NOMO-1 treated with DMSO at 0.1 percent for 48 hours (cell line): ENCODE results near the gene TRERF1.

Experiments used
- DNase-seq: peaks from one replicate; lab custom pipeline; 2025; ENCODE audit not compliant: unreplicated experiment; lab: John Stamatoyannopoulos, UW

TRERF1 gene

GRCh38 chr6:42315259-42315990 lies 136.3 kb downstream of the TRERF1 start:
- DNase-seq, result no peak

GRCh38 chr6:42314571-42315258 lies 137.0 kb downstream of the TRERF1 start:
- DNase-seq, result no peak

DNA sequence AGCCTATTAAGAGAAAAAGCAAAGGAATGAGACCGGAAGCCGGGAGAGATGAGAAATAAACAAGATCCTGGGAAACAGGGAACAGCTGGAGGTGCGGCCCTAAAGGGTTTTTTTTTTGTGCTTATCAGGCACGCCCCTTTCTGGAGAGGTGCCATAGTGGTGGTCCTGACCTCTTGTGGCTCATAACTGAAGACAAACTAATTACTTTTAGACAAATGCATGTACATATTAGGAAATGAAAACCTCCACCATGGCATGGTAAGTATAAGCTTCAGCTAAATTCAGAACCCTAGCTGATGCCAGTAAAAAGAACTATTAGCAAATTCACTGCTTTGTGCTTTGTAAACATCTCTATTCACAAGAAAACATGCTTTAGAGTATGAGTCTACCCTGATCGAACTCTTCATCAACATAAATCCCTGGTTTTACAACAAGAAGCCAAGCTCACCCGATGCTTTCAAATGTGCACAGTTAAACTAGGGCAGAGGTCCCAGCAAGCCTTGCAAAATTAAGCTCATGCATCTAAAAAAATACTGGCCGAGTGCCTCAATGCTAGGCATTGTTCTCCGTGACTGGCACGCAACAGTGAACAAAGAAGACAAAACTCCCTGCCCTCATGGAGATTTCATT lies 137.7 kb downstream of the TRERF1 start:
- DNase-seq, result no peak

GRCh38 chr6:42313038-42313437 lies 138.7 kb downstream of the TRERF1 start:
- DNase-seq, result no peak

DNA sequence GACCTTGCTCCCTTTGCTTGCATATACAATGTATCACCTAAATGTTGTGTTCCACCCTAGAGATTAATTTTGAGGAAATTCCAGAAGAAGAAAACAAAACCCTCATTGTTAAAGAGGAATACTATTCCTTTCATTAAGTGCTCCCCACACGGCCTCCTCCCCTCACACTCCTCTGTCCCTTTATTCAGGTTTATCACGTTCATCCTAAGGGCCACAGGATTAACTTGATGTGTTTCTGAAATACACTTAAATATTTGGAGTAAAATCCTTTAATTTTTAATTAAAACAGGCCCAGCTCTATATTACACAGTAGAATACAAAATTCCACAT lies 144.6 kb downstream of the TRERF1 start:
- DNase-seq, result no peak

- no peak for DNase-seq
Observed at GRCh38 chr6:42306439-42307140, 145.1 kb downstream of the TRERF1 start.

GRCh38 chr6:42304053-42304712 lies 147.5 kb downstream of the TRERF1 start:
- no peak for DNase-seq

DNA sequence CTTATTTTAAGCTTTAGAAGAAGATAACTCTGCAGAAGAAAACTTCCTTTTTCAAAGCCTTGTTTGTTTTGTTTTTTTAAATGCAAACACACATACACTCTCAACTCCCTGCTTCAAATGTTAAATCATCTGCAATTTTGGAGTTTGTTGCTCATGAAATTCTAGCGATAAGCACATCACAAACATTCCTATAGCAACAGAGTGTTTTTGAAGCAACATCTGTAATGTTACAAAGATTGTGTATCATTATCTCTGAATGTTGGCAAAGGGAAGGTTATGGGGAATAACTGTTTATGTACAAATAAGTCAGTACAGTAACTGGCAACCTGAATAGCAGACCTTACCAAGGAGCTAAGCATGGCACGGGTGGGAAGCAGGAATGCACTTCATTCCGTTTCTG lies 149.3 kb downstream of the TRERF1 start:
- no peak for DNase-seq

DNA sequence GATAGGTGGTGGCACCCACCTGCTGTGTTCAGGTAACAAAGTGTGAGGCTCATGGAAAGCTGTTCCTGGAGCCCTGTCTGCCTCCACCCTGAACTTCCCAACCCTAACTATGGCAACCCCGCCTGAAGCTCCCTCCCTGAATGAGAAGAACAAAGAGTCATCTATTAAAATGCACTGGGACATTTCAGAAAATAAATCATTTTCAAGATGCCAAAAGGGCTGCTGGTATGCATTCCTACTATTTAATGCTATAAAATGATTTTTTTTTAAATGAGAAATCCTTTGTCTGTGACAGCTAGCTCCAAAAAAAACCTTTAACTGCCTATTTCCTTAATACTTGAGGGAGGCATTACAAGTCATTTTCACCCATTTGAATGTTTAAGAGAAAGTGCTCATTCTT lies 149.7 kb downstream of the TRERF1 start:
- no peak for DNase-seq

DNA sequence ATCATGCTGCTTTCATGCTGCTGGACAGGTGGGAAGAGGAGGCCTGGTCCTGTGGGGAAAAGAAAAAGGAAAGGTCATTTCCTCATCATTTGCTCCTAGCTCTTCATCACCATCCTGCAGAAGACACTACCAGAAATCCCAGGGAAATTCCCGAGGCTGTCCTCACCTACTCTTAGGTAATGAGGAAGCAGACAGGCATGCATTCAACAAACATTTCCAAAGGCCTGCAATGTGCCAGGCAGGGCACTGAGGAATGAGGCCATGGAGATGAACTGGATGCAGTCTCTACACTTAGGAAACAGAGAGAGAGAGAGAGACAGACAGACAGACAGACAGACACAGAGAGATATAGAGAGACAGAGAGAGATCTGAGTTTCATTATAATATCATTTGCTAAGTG lies 151.0 kb downstream of the TRERF1 start:
- no peak for DNase-seq

DNA sequence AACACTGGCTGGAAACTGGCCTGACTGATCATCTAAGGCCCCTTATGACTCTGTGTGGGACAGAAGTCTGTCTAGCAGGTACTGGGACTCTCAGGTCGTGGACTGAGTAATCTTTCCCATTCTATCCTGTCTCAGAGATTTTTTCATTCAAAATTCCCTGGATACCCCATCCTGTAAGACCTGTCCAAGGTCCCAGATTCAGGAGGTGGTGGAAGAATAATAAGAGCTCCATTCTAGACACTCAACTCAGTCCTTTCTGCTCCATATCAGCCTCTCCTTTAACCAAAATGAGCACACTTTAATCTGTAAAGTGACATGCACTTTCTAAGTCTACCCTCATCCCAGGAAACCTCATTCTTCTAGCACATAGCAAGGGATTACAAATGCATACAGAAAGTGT lies 151.5 kb downstream of the TRERF1 start:
- DNase-seq, result no peak

DNA sequence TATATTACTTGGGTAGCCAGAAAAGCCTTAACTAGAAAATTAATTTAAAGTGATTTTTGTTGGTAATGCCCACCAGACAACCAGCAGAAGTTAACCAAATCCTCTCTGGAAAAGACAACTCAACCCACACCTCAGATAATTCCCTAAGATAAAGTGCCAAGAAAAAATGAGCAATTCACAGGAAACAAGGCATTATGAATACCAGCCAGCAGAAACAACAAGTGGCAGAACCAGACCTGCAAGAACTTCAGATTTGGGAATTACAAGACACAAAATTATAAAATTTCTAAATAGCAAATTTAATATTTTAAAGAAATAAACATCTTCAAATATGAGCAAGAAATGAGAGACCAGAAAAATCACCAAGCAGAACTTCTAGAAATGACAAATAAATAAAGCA lies 154.1 kb downstream of the TRERF1 start:
- no peak for DNase-seq

- no peak for DNase-seq
Observed at GRCh38 chr6:42296614-42297013, 155.1 kb downstream of the TRERF1 start.

GRCh38 chr6:42295677-42296076 lies 156.0 kb downstream of the TRERF1 start:
- DNase-seq, result no peak

DNA sequence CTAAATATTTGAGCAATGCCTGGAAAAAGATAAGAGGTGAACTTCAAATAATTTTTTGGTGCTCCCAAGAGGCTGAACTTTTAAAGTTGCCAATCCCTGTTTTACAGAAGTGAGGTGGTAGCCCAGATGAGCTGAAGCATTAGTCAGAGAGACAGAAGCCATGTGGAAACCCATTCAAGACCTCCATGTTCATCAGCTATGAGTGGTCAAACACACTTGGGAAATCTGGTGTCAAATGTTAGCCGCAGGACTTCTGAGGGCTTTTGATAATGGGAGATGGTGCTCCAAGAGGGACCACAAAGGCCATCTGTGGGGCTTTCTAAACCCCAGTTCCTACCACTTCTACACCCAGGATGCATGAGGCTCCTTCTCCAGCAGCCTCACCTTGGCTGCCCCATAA lies 156.5 kb downstream of the TRERF1 start:
- peak; percentile 19 for DNase-seq

- peak; percentile 38 for DNase-seq
Observed at GRCh38 chr6:42294759-42295158, 157.0 kb downstream of the TRERF1 start.

- no peak for DNase-seq
Observed at GRCh38 chr6:42293386-42293977, 158.2 kb downstream of the TRERF1 start.

GRCh38 chr6:42292004-42292740 lies 159.6 kb downstream of the TRERF1 start:
- DNase-seq, result no peak

DNA sequence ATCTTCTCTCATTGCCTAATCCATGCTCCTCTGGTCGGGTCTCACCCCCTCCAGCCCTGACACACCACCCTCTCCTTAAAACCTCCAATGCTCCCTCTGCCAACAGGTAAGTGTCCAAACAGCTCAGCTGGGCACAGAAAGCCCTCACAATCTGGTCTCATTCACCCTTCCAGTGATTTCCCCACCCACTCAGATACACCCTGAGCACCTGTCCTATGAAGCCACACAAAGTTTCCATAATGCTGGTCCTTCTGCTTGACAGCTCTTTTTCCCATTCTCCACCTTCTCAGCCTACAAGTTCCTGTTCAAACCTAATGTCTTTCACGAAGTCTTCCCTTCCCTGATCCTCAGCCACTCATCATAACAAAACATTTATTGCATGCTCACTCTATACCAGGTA lies 164.0 kb downstream of the TRERF1 start:
- no peak for DNase-seq

DNA sequence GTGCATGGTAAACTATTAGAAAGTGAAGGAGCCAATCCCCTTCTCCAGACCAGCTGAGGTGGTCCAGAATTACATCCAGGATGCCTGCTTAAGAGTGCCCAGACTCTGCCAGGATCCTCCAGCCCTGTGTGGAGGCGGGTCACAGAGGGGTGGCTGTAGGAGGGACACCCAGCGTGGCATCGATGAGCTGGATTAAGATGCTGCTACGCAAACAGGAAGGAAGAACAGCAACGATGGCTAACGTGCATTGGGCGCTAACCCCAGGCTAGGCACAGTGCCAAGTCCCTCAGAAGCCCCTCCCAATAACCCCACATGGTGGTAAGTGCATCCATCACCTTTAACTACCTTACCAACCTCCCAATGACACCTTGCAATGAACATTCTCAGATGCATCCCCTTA lies 170.2 kb downstream of the TRERF1 start:
- DNase-seq, result no peak
